ENCODE results near the gene SYCN.

Gene SYCN

DNA sequence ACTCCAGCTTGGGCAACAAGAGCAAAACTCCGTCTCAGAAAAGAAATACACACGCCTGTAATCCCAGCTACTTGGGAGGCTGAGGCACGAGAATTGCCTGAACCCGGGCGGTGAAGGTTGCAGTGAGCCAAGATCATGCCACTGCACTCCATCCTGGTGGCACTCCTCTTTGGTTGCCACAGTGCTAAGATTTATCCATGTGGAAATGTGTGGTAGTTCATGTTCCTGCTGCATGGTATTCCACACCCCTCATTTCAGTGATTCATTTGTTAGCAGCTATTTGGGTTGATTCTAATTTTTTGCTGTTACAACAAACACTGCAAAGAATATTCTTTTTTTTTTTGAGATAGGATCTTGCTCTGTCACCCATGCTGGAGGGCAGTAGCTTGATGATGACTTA lies 28.6 kb upstream of the SYCN start:
- no peak overlapping the region for H3K4me2 ChIP-seq (ENCODE audit: low read length, poor library complexity, severe bottlenecking)
- no peak overlapping the region for H3K4ac ChIP-seq (ENCODE audit: low read depth in 1 of 2, low read length in 2 of 2)
- H2BK5ac ChIP-seq (ENCODE audit: low read depth, low read length, poor library complexity, severe bottlenecking), result no peak overlapping the region
- H3K9me3 ChIP-seq (ENCODE audit: control insufficient read depth, low read length), result peaks cover 4% of the 10 kb centered on the region
- H3K4me3 ChIP-seq (ENCODE audit: insufficient read depth in 1 of 2, low read depth in 1 of 2, low read length in 2 of 2), result no peak overlapping the region
- no peak overlapping the region for H2BK15ac ChIP-seq (ENCODE audit: low read depth, poor library complexity, severe bottlenecking)
- no peaks in the 10 kb centered on the region for H3K36me3 ChIP-seq (ENCODE audit: control insufficient read depth in 1 of 2, insufficient read depth in 2 of 2, low read depth in 1 of 2, low read length in 2 of 2)
- H3K9ac ChIP-seq (ENCODE audit: low read length), result no peak overlapping the region
- no peak overlapping the region for H4K8ac ChIP-seq (ENCODE audit: low read length)
- H4K91ac ChIP-seq (ENCODE audit: low read length), result no peak overlapping the region
- H3K79me1 ChIP-seq (replicated peaks; ENCODE audit: low read length, poor library complexity, severe bottlenecking), result no peaks in the 10 kb centered on the region
- no peak overlapping the region for H3K14ac ChIP-seq (ENCODE audit: low read length in 2 of 2)
- no peak overlapping the region for H3K27ac ChIP-seq (ENCODE audit: low read length, poor library complexity, severe bottlenecking)
- H2AK5ac ChIP-seq (ENCODE audit: low read length, severe bottlenecking), result no peak overlapping the region
- no peak for DNase-seq
- H3K18ac ChIP-seq (ENCODE audit: low read depth in 1 of 2, low read length in 2 of 2), result no peak overlapping the region
- H3K23ac ChIP-seq (ENCODE audit: low read length in 2 of 2), result no peak overlapping the region
- no peak overlapping the region for H2BK12ac ChIP-seq (ENCODE audit: low read length in 2 of 2)
- no peak overlapping the region for H2AFZ ChIP-seq (ENCODE audit: low read depth, low read length)
- WGBS, result 79% methylated on average over 5 of the region's 5 CpGs
- peaks cover 3% of the 10 kb centered on the region for H3K4me1 ChIP-seq (ENCODE audit: control insufficient read depth, insufficient read depth, low read depth, low read length)
- H3K27me3 ChIP-seq (ENCODE audit: control insufficient read depth in 1 of 2, insufficient read depth in 1 of 2, low read length in 2 of 2), result peaks cover 29 to 49% of the 10 kb centered on the region in 2 experiments
- no peak overlapping the region for H2BK120ac ChIP-seq (ENCODE audit: low read depth, low read length)

DNA sequence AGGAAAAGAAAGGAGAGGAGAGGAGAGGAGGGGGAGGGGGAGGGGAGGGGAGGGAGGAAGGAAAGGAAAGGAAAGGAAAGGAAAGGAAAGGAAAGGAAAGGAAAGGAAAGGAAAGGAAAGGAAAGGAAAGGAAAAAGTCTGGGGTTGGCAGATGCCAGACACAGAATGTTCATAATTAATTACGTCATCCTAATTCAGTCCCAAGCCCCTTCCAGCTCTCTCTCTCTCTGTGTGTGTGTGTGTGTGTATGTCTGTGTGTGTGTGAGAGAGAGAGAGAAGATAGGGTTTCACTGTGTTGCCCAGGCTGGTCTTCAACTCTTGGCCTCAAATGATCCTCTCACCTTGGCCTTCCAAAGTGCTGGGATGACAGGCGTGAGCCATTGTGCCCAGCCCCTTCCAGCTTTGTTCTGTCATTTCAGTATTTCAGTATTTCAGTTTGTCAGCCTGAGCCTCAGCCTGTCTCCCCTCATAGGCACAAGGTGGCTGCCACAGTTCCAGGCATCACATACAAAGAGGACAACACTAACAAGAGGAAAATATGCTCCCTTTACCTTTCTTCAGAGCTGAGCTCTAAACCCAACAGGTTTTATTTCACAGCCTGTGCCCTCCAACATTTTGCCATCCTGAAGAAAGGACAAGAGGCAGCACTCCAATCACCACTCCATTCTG lies 26.2 kb upstream of the SYCN start:
- Histone ChIP-seq H2BK120ac (ENCODE audit: low read depth, low read length) (no peak overlapping the region), H3K9ac (ENCODE audit: low read length) (no peak overlapping the region), H3K4ac (ENCODE audit: low read depth in 1 of 2, low read length in 2 of 2) (no peak overlapping the region), H3K4me2 (ENCODE audit: low read length, poor library complexity, severe bottlenecking) (no peak overlapping the region), H3K4me1 (ENCODE audit: control insufficient read depth, insufficient read depth, low read depth, low read length) (peaks cover 2% of the 10 kb centered on the region), H3K18ac (ENCODE audit: low read depth in 1 of 2, low read length in 2 of 2) (no peak overlapping the region), H3K79me1 (replicated peaks; ENCODE audit: low read length, poor library complexity, severe bottlenecking) (no peaks in the 10 kb centered on the region), H3K4me3 (ENCODE audit: insufficient read depth in 1 of 2, low read depth in 1 of 2, low read length in 2 of 2) (no peak overlapping the region), H3K27ac (ENCODE audit: low read length, poor library complexity, severe bottlenecking) (no peak overlapping the region), H3K14ac (ENCODE audit: low read length in 2 of 2) (no peak overlapping the region), H2BK15ac (ENCODE audit: low read depth, poor library complexity, severe bottlenecking) (no peak overlapping the region), H2AK5ac (ENCODE audit: low read length, severe bottlenecking) (no peak overlapping the region), H2BK12ac (ENCODE audit: low read length in 2 of 2) (no peak overlapping the region), H4K8ac (ENCODE audit: low read length) (no peak overlapping the region), H3K36me3 (ENCODE audit: control insufficient read depth in 1 of 2, insufficient read depth in 2 of 2, low read depth in 1 of 2, low read length in 2 of 2) (no peaks in the 10 kb centered on the region), H3K23ac (ENCODE audit: low read length in 2 of 2) (no peak overlapping the region), H3K27me3 (ENCODE audit: control insufficient read depth in 1 of 2, insufficient read depth in 1 of 2, low read length in 2 of 2) (peaks cover 15 to 38% of the 10 kb centered on the region in 2 experiments), H3K9me3 (ENCODE audit: control insufficient read depth, low read length) (peaks cover 4% of the 10 kb centered on the region), H4K91ac (ENCODE audit: low read length) (no peak overlapping the region), H2BK5ac (ENCODE audit: low read depth, low read length, poor library complexity, severe bottlenecking) (no peak overlapping the region), H2AFZ (ENCODE audit: low read depth, low read length) (no peak overlapping the region)
- DNase-seq, result no peak
- whole genome bisulfite sequencing, result 45% methylated on average over 1 of the region's 2 CpGs

DNA sequence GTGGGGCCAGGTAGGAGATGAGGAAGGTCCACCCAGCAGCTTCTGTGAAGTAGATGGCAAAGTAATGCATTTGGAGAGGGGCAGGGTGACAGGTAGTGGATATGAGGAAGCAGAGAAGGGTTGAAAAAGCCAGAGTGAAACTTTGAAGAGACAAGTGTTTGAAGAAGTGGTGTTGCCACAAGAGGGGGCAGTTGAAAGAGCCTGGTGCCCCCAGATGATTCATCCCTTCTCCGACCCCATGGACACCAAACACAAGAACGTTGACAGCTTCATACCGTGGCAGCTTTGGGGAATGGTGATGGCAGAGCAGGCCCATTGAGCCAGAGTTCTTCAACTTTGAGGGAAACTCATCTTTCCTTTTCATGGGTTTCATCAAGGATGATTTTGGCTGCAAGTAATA lies 20.8 kb upstream of the SYCN start:
- Histone ChIP-seq H4K91ac (ENCODE audit: low read length) (no peak overlapping the region), H2BK12ac (ENCODE audit: low read length in 2 of 2) (no peak overlapping the region), H3K9me3 (ENCODE audit: control insufficient read depth, low read length) (no peaks in the 10 kb centered on the region), H3K27ac (ENCODE audit: low read length, poor library complexity, severe bottlenecking) (no peak overlapping the region), H3K9ac (ENCODE audit: low read length) (no peak overlapping the region), H3K4me3 (ENCODE audit: insufficient read depth in 1 of 2, low read depth in 1 of 2, low read length in 2 of 2) (no peak overlapping the region), H2AK5ac (ENCODE audit: low read length, severe bottlenecking) (no peak overlapping the region), H3K79me1 (replicated peaks; ENCODE audit: low read length, poor library complexity, severe bottlenecking) (no peaks in the 10 kb centered on the region), H3K23ac (ENCODE audit: low read length in 2 of 2) (no peak overlapping the region), H2BK15ac (ENCODE audit: low read depth, poor library complexity, severe bottlenecking) (no peak overlapping the region), H4K8ac (ENCODE audit: low read length) (no peak overlapping the region), H3K27me3 (ENCODE audit: control insufficient read depth in 1 of 2, insufficient read depth in 1 of 2, low read length in 2 of 2) (peaks cover 12 to 38% of the 10 kb centered on the region in 2 experiments), H2BK120ac (ENCODE audit: low read depth, low read length) (no peak overlapping the region), H2AFZ (ENCODE audit: low read depth, low read length) (no peak overlapping the region), H2BK5ac (ENCODE audit: low read depth, low read length, poor library complexity, severe bottlenecking) (no peak overlapping the region), H3K36me3 (ENCODE audit: control insufficient read depth in 1 of 2, insufficient read depth in 2 of 2, low read depth in 1 of 2, low read length in 2 of 2) (no peaks in the 10 kb centered on the region), H3K18ac (ENCODE audit: low read depth in 1 of 2, low read length in 2 of 2) (no peak overlapping the region), H3K14ac (ENCODE audit: low read length in 2 of 2) (no peak overlapping the region), H3K4me1 (ENCODE audit: control insufficient read depth, insufficient read depth, low read depth, low read length) (no peaks in the 10 kb centered on the region), H3K4ac (ENCODE audit: low read depth in 1 of 2, low read length in 2 of 2) (no peak overlapping the region), H3K4me2 (ENCODE audit: low read length, poor library complexity, severe bottlenecking) (no peak overlapping the region)
- 31% methylated on average over 3 of the region's 3 CpGs for WGBS
- DNase-seq, result no peak

DNA sequence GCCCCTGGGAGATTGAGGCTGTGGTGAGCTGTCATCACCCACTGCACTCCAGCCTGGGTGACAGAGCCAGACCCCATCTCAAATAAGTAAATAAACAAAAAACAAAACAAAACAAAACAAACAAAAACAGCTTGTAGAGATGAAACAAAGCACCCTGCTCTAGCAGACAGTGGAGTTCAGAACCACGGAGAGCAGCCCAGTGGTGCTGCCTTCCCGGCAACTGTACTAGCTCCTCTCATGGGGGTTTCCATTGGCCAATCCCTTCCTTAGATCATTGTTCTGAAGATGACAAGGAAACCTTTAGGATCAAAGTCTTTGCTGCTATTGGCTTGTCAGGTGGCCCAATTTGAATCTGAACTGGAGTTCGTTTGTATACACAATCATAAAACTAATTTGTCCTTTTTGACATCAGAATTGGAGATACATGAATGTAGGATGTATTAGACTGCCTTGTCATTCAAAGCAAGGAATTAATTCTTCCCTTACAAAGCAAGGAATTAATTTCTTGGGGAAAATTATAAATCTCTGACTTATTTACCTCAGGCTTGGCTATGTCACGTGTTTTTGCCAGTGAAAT lies 19.7 kb upstream of the SYCN start:
- H3K36me3 ChIP-seq (ENCODE audit: control insufficient read depth in 1 of 2, insufficient read depth in 2 of 2, low read depth in 1 of 2, low read length in 2 of 2), result no peaks in the 10 kb centered on the region
- no peak overlapping the region for H4K8ac ChIP-seq (ENCODE audit: low read length)
- H3K14ac ChIP-seq (ENCODE audit: low read length in 2 of 2), result no peak overlapping the region
- H3K27me3 ChIP-seq (ENCODE audit: control insufficient read depth in 1 of 2, insufficient read depth in 1 of 2, low read length in 2 of 2), result peaks cover 16 to 38% of the 10 kb centered on the region in 2 experiments
- no peak overlapping the region for H2BK5ac ChIP-seq (ENCODE audit: low read depth, low read length, poor library complexity, severe bottlenecking)
- H3K27ac ChIP-seq (ENCODE audit: low read length, poor library complexity, severe bottlenecking), result no peak overlapping the region
- peak; percentile 42 for DNase-seq
- H3K9me3 ChIP-seq (ENCODE audit: control insufficient read depth, low read length), result no peaks in the 10 kb centered on the region
- H2BK15ac ChIP-seq (ENCODE audit: low read depth, poor library complexity, severe bottlenecking), result no peak overlapping the region
- no peak overlapping the region for H2BK120ac ChIP-seq (ENCODE audit: low read depth, low read length)
- no peak overlapping the region for H3K23ac ChIP-seq (ENCODE audit: low read length in 2 of 2)
- no peak overlapping the region for H3K4ac ChIP-seq (ENCODE audit: low read depth in 1 of 2, low read length in 2 of 2)
- no peak overlapping the region for H2AFZ ChIP-seq (ENCODE audit: low read depth, low read length)
- 0% methylated on average over 2 of the region's 4 CpGs for WGBS
- no peak overlapping the region for H3K4me3 ChIP-seq (ENCODE audit: insufficient read depth in 1 of 2, low read depth in 1 of 2, low read length in 2 of 2)
- no peaks in the 10 kb centered on the region for H3K79me1 ChIP-seq (replicated peaks; ENCODE audit: low read length, poor library complexity, severe bottlenecking)
- no peak overlapping the region for H2AK5ac ChIP-seq (ENCODE audit: low read length, severe bottlenecking)
- no peak overlapping the region for H2BK12ac ChIP-seq (ENCODE audit: low read length in 2 of 2)
- no peak overlapping the region for H3K9ac ChIP-seq (ENCODE audit: low read length)
- no peak overlapping the region for H3K18ac ChIP-seq (ENCODE audit: low read depth in 1 of 2, low read length in 2 of 2)
- no peak overlapping the region for H3K4me2 ChIP-seq (ENCODE audit: low read length, poor library complexity, severe bottlenecking)
- H3K4me1 ChIP-seq (ENCODE audit: control insufficient read depth, insufficient read depth, low read depth, low read length), result no peaks in the 10 kb centered on the region
- no peak overlapping the region for H4K91ac ChIP-seq (ENCODE audit: low read length)
